Measurements from ENCODE around the gene VPS52. TPM values are rescaled to one million over a fixed set of nuclear protein-coding genes. Genes with fewer than 3 reads are reported as not detected.
A peak's percentile ranks its signal among the peaks of the same experiment; 100 is the strongest.

The VPS52 gene
- total RNA-seq, 6 donors from 2014 or later, result 30.1 to 170 (median 45.8) TPM

- Histone ChIP-seq H3K4me3 (no peak overlapping the region), H3K27me3 (no peaks in the 10 kb centered on the region), H3K4me1 (peaks cover 31 to 48% (median 40%) of the 10 kb centered on the region in 4 donors), H3K27ac (peak overlapping the region in 2 of 4 donors; percentile 17 to 97), H3K9me3 (no peaks in the 10 kb centered on the region), H3K36me3 (peaks cover 0 to 79% (median 45%) of the 10 kb centered on the region in 4 donors)
- ATAC-seq (ENCODE audit: low FRiP score in 2 of 2) (no peak), DNase-seq (peak in 1 of 2 donors; percentile 64)
- WGBS, 2 donors, result 79 to 88% methylated on average over 3 to 13 of the region's 13 CpGs
- TF ChIP-seq EP300 (IDR thresholded peaks at IDR 0.05), result no peak
- TF ChIP-seq POLR2AphosphoS5 (IDR thresholded peaks at IDR 0.05), result no peak
- no peak for TF ChIP-seq POLR2A (IDR thresholded peaks at IDR 0.05)
- TF ChIP-seq CTCF (IDR thresholded peaks at IDR 0.05), result no peak
Observed at GRCh38 chr6:33279257-33279695, 7.6 kb upstream of the VPS52 start.

GRCh38 chr6:33278810-33279209 is 7.1 kb upstream of the VPS52 start:
- ATAC-seq (ENCODE audit: low FRiP score in 2 of 2) (no peak), DNase-seq (no peak)
- no peaks in the 10 kb centered on the region for H3K9me3 ChIP-seq
- H3K4me1 ChIP-seq, result peaks cover 35 to 53% (median 44%) of the 10 kb centered on the region in 4 donors
- H3K27ac ChIP-seq, result peak overlapping the region in 2 of 4 donors; percentile 94 to 97
- 91 to 94% methylated on average over 3 of the region's 3 CpGs for WGBS, 2 donors
- H3K4me3 ChIP-seq, result no peak overlapping the region
- TF ChIP-seq POLR2AphosphoS5 (IDR thresholded peaks at IDR 0.05), result no peak
- TF ChIP-seq EP300 (IDR thresholded peaks at IDR 0.05), result no peak
- TF ChIP-seq CTCF (IDR thresholded peaks at IDR 0.05), result no peak
- TF ChIP-seq POLR2A (IDR thresholded peaks at IDR 0.05), result no peak
- H3K36me3 ChIP-seq, result peaks cover 0 to 79% (median 47%) of the 10 kb centered on the region in 4 donors
- H3K27me3 ChIP-seq, result no peaks in the 10 kb centered on the region

DNA sequence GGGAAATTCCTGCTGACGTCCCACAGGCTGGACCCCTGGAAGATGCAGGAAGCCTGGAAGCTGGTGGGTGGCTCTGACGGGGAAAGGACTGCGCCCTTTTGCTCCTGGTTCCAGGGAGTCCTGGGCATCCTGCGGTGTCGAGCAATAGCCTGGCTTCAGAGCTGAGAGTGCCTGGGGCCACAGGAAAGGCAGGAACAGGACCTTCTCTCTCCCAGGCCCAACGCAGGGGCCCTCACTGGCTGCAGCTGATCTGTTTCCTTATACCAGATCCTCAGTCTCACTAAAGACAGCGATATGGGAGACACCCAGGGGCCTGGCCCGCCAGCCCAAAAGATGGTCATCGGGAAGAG is 6.7 kb upstream of the VPS52 start:
- Histone ChIP-seq H3K27me3 (no peaks in the 10 kb centered on the region), H3K4me1 (peaks cover 40 to 58% (median 49%) of the 10 kb centered on the region in 4 donors), H3K27ac (peak overlapping the region; percentile 89 to 97 (median 92)), H3K9me3 (no peaks in the 10 kb centered on the region), H3K4me3 (peak overlapping the region in 2 of 4 donors; percentile 67 to 79), H3K36me3 (peaks cover 0 to 80% (median 46%) of the 10 kb centered on the region in 4 donors)
- ATAC-seq (ENCODE audit: low FRiP score in 2 of 2), result no peak
- TF ChIP-seq EP300 (IDR thresholded peaks at IDR 0.05) (no peak), POLR2A (IDR thresholded peaks at IDR 0.05) (no peak), POLR2AphosphoS5 (IDR thresholded peaks at IDR 0.05) (no peak)
- no peak for DNase-seq
- WGBS, 2 donors, result 74 to 82% methylated on average over 7 to 8 of the region's 9 CpGs

GRCh38 chr6:33277663-33278391 is 6.2 kb upstream of the VPS52 start:
- 27 to 45% methylated on average over 25 to 26 of the region's 39 CpGs for WGBS, 2 donors
- ATAC-seq (ENCODE audit: low FRiP score in 2 of 2), result peak; percentile 2 to 21
- H3K4me3 ChIP-seq, result peak overlapping the region; percentile 63 to 91 (median 73)
- peaks cover 0 to 80% (median 44%) of the 10 kb centered on the region in 4 donors for H3K36me3 ChIP-seq
- H3K27me3 ChIP-seq, result no peaks in the 10 kb centered on the region
- H3K4me1 ChIP-seq, result peaks cover 45 to 63% (median 54%) of the 10 kb centered on the region in 4 donors
- no peak for TF ChIP-seq POLR2A (IDR thresholded peaks at IDR 0.05)
- peak in 1 of 6 experiments; percentile 5 for TF ChIP-seq CTCF (IDR thresholded peaks at IDR 0.05)
- no peak for TF ChIP-seq POLR2AphosphoS5 (IDR thresholded peaks at IDR 0.05)
- TF ChIP-seq EP300 (IDR thresholded peaks at IDR 0.05), result no peak
- no peaks in the 10 kb centered on the region for H3K9me3 ChIP-seq
- H3K27ac ChIP-seq, result peak overlapping the region; percentile 89 to 97 (median 92)
- no peak for DNase-seq

- peaks cover 51 to 71% (median 58%) of the 10 kb centered on the region in 4 donors for H3K4me1 ChIP-seq
- TF ChIP-seq POLR2AphosphoS5 (IDR thresholded peaks at IDR 0.05) (peak; percentile 81 to 84), EP300 (IDR thresholded peaks at IDR 0.05) (peak in 1 of 4 donors; percentile 27), POLR2A (IDR thresholded peaks at IDR 0.05) (peak in 3 of 4 donors; percentile 69 to 93 (median 82)), CTCF (IDR thresholded peaks at IDR 0.05) (peak; percentile 55 to 92 (median 79))
- ATAC-seq (ENCODE audit: low FRiP score in 2 of 2) (peak; percentile 80 to 88), DNase-seq (peak; percentile 80 to 95)
- H3K9me3 ChIP-seq, result no peaks in the 10 kb centered on the region
- H3K27me3 ChIP-seq, result no peaks in the 10 kb centered on the region
- H3K4me3 ChIP-seq, result peak within 1 kb of the TSS; percentile 63 to 91 (median 73)
- H3K27ac ChIP-seq, result peak within 1 kb of the TSS; percentile 89 to 97 (median 92)
- H3K36me3 ChIP-seq, result peaks cover 0 to 74% (median 40%) of the 10 kb centered on the region in 4 donors
- 1 to 2% methylated on average over 40 to 56 of the region's 80 CpGs for WGBS, 2 donors
Observed at GRCh38 chr6:33276864-33277662, 5.4 kb upstream of the VPS52 start, which contains the start of gene B3GALT4. Gene B3GALT4, plus strand, starts transcription at chr6:33277123. Its CDS starts 297 bp downstream, at chr6:33277420.
